Stimulated activated effector memory CD8-positive, alpha-beta T cell treated with anti-CD3 and anti-CD28 coated beads, Interleukin-12 subunit alpha, Interleukin-12 subunit beta, amount 100 ng/mL, for 72 hours (primary cell): ENCODE data around the gene APC.

Source experiments
- ATAC-seq: fragments of 150-1000 bp; cut with Tn5 transposase; 2 replicates; pipeline ENCODE4 v1.10.0; 2021
- DNase-seq, 2 donors: peaks; one replicate each; pipeline ENCODE4 v3.0.0; 2021 to 2022; ENCODE audit warnings: low spot score in 2 of 2
- H3K27ac Mint-ChIP-seq: one replicate; pipeline ENCODE4 v1.8.0; 2022; ENCODE audit warnings: mild to moderate bottlenecking, mixed read lengths
- H3K36me3 Mint-ChIP-seq: one replicate; pipeline ENCODE4 v1.8.0; 2022; ENCODE audit warnings: mild to moderate bottlenecking, mixed read lengths
- H3K4me1 Mint-ChIP-seq: one replicate; pipeline ENCODE4 v1.8.0; 2022; ENCODE audit warnings: mixed read lengths
- H3K4me3 Mint-ChIP-seq: one replicate; pipeline ENCODE4 v1.8.0; 2022; ENCODE audit warnings: mild to moderate bottlenecking, mixed read lengths
- H3K9me3 Mint-ChIP-seq: one replicate; pipeline ENCODE4 v1.8.0; 2022; ENCODE audit warnings: mixed read lengths

APC gene

GRCh38 chr5:112737070-112737462 is 619 bp upstream of the APC start:
- ATAC-seq (no peak), DNase-seq (no peak)
- Mint-ChIP-seq H3K27ac (peak overlapping the region; percentile 91), H3K4me1 (peaks cover 22% of the 10 kb centered on the region), H3K36me3 (peaks cover 11% of the 10 kb centered on the region), H3K4me3 (peak overlapping the region; percentile 97), H3K9me3 (no peaks in the 10 kb centered on the region)

DNA sequence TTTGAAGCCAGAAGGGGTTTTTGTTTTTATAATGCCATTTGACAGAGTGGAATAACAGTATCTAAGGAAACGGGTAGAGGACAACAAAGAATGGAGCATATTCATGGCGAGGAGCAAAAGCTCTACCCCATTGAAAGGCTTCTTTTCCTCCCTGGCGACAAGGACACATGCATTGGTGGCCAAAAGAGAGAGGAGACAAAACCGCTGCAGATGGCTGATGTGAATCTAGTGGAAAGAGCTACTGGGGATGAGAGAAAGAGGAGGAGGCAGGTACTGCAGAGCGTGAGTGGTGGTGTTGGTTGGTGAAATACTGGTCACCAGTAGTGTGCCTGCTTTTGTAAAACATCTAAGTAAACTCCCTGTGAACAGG is 491 bp downstream of the APC start:
- Mint-ChIP-seq H3K4me1 (peaks cover 27% of the 10 kb centered on the region), H3K9me3 (no peaks in the 10 kb centered on the region), H3K27ac (peak overlapping the region; percentile 91), H3K4me3 (peak overlapping the region; percentile 97), H3K36me3 (peaks cover 11% of the 10 kb centered on the region)
- ATAC-seq (peak; percentile 22), DNase-seq (no peak)

GRCh38 chr5:112742424-112742823 is 4.7 kb downstream of the APC start:
- peaks cover 10% of the 10 kb centered on the region for H3K36me3 Mint-ChIP-seq
- peaks cover 27% of the 10 kb centered on the region for H3K4me1 Mint-ChIP-seq
- H3K9me3 Mint-ChIP-seq: no peaks in the 10 kb centered on the region
- ATAC-seq (peak; percentile 52), DNase-seq (no peak)
- no peak overlapping the region for H3K27ac Mint-ChIP-seq
- no peak overlapping the region for H3K4me3 Mint-ChIP-seq

DNA sequence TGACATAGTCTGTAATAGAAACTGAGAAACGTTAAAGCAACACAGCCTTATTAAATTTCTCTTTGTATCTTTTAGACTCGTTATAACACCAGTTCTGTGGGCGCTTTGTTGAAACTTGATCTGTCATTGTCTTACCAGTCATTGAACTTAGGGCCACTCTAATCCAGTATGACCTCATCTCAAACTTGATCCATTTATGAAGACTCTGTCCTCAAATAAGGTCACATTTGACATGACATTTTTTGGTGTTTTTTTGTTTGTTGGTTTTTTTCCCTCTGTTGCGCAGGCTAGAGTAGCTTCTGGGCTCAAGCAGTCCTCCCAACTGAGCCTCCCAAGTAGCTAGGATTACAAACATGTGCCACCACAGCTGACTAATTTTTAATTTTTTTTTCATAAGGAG is 5.9 kb downstream of the APC start:
- H3K4me3 Mint-ChIP-seq: no peak overlapping the region
- ATAC-seq: no peak
- peaks cover 15% of the 10 kb centered on the region for H3K4me1 Mint-ChIP-seq
- H3K36me3 Mint-ChIP-seq: no peaks in the 10 kb centered on the region
- peak overlapping the region; percentile 3 for H3K27ac Mint-ChIP-seq
- H3K9me3 Mint-ChIP-seq: no peaks in the 10 kb centered on the region
- DNase-seq: no peak

- H3K9me3 Mint-ChIP-seq: no peaks in the 10 kb centered on the region
- H3K36me3 Mint-ChIP-seq: no peaks in the 10 kb centered on the region
- no peak overlapping the region for H3K4me3 Mint-ChIP-seq
- no peak for ATAC-seq
- DNase-seq: no peak
- H3K4me1 Mint-ChIP-seq: peaks cover 11% of the 10 kb centered on the region
- no peak overlapping the region for H3K27ac Mint-ChIP-seq
Measured at GRCh38 chr5:112752335-112752734, 14.7 kb downstream of the APC start.

GRCh38 chr5:112755703-112756102 is 18.0 kb downstream of the APC start:
- ATAC-seq: no peak
- DNase-seq: no peak
- Mint-ChIP-seq H3K4me1 (peaks cover 11% of the 10 kb centered on the region), H3K27ac (peak overlapping the region; percentile 1), H3K4me3 (no peak overlapping the region), H3K36me3 (peaks cover 18% of the 10 kb centered on the region), H3K9me3 (no peaks in the 10 kb centered on the region)

- no peak for DNase-seq
- H3K4me3 Mint-ChIP-seq: no peak overlapping the region
- H3K27ac Mint-ChIP-seq: no peak overlapping the region
- peaks cover 11% of the 10 kb centered on the region for H3K4me1 Mint-ChIP-seq
- ATAC-seq: peak; percentile 79
- peaks cover 25% of the 10 kb centered on the region for H3K36me3 Mint-ChIP-seq
- no peaks in the 10 kb centered on the region for H3K9me3 Mint-ChIP-seq
Measured at GRCh38 chr5:112757468-112758208, 20.0 kb downstream of the APC start.

DNA sequence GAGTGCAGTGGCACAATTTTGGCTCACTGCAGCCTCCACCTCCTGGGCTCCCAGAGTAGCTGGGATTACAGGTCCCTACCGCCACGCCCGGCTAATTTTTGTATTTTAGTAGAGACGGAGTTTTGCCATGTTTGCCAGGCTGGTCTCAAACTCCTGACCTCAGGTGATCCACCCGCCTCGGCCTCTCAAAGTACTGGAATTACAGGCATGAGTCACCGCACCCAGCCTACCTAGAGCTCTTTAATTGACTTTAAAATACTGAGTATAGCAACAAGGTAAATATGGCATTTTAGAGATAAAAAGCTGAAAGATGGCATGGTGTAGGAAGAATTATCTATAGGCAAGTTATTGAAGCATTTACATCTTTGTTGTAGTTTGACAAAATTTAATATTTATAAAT is 21.0 kb downstream of the APC start:
- no peak for ATAC-seq

GRCh38 chr5:112762113-112762810 is 24.6 kb downstream of the APC start:
- H3K4me3 Mint-ChIP-seq: no peak overlapping the region
- no peak for DNase-seq
- no peaks in the 10 kb centered on the region for H3K4me1 Mint-ChIP-seq
- ATAC-seq: no peak
- H3K27ac Mint-ChIP-seq: no peak overlapping the region
- H3K9me3 Mint-ChIP-seq: no peaks in the 10 kb centered on the region
- peaks cover 38% of the 10 kb centered on the region for H3K36me3 Mint-ChIP-seq

More for the DNA sequence above, 21.0 kb downstream of the APC start:
- Mint-ChIP-seq H3K36me3 (peaks cover 25% of the 10 kb centered on the region), H3K4me1 (peaks cover 11% of the 10 kb centered on the region), H3K9me3 (no peaks in the 10 kb centered on the region), H3K4me3 (no peak overlapping the region), H3K27ac (no peak overlapping the region)
- DNase-seq: no peak

DNA sequence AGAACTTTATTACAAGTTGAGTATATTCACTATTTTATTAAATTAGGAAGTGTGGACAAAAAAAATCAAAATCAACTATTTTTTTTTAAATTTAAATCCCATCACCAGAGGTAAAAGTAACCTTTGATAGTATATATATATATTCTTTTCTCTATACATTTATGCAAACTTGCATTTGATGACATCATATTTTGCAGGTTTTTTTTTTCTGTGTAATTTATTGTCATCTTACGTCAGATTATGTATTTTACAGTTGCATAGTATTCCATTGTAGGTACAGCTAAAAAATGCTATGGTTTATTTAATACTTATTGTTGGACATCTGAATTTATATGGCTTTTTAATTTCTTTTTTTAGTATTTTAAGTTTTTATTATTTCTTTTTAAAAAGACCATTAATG is 25.5 kb downstream of the APC start:
- Mint-ChIP-seq H3K9me3 (no peaks in the 10 kb centered on the region), H3K27ac (no peak overlapping the region), H3K4me3 (no peak overlapping the region), H3K36me3 (peaks cover 47% of the 10 kb centered on the region), H3K4me1 (no peaks in the 10 kb centered on the region)
- ATAC-seq (no peak), DNase-seq (no peak)

DNA sequence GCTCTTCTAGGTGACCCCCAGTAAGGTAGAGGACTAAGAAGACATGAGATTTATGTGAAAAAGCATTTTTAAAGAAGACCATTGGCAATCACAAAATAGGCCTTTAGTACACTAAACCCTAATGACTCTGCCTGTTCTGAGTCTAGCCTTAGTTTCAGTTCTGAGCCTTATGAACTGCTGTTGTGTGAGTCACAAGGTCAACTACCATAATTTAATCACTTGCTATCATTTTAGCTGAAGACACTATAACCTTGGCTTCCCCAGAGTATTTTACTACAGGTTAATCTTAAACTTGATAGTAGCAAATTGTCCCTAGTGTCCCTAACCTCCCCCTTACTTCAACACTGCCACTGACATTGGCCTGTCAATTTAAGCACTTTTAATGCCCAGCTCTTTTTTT is 34.4 kb downstream of the APC start:
- Mint-ChIP-seq H3K9me3 (no peaks in the 10 kb centered on the region), H3K4me3 (no peak overlapping the region), H3K36me3 (peaks cover 73% of the 10 kb centered on the region), H3K4me1 (no peaks in the 10 kb centered on the region), H3K27ac (no peak overlapping the region)
- DNase-seq (no peak), ATAC-seq (peak; percentile 93)

DNA sequence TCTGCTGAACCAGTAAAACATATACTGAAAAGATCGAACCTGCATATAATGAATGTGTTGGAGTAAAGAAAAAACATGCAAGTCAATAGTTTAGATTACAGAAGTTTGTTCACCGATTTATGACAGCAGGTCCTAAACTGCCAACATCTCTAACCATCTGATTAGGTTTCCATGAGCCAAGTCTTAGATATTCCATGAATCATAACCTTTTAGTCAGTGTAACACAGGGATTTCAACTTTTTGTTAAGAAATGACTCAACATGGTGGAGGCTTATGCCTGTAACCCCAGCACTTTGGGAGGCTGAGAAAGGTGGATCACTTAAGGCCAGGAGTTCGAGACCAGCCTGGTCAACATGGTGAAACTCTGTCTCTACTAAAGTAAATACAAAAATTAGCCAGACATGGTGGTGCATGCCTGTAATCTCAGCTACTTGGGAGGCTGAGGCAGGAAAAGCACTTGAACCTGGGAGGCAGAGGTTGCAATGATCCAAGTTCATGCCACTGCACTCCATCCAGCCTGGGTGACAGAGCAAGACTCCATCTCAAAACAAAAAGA is 38.7 kb downstream of the APC start:
- no peak overlapping the region for H3K27ac Mint-ChIP-seq
- no peaks in the 10 kb centered on the region for H3K9me3 Mint-ChIP-seq
- ATAC-seq: no peak
- peaks cover 51% of the 10 kb centered on the region for H3K36me3 Mint-ChIP-seq
- no peak overlapping the region for H3K4me3 Mint-ChIP-seq
- DNase-seq: no peak
- H3K4me1 Mint-ChIP-seq: no peaks in the 10 kb centered on the region

- ATAC-seq (no peak), DNase-seq (no peak)
- Mint-ChIP-seq H3K4me1 (no peaks in the 10 kb centered on the region), H3K36me3 (peaks cover 47% of the 10 kb centered on the region), H3K9me3 (no peaks in the 10 kb centered on the region), H3K27ac (no peak overlapping the region), H3K4me3 (no peak overlapping the region)
Measured at GRCh38 chr5:112779531-112779930, 41.8 kb downstream of the APC start.

DNA sequence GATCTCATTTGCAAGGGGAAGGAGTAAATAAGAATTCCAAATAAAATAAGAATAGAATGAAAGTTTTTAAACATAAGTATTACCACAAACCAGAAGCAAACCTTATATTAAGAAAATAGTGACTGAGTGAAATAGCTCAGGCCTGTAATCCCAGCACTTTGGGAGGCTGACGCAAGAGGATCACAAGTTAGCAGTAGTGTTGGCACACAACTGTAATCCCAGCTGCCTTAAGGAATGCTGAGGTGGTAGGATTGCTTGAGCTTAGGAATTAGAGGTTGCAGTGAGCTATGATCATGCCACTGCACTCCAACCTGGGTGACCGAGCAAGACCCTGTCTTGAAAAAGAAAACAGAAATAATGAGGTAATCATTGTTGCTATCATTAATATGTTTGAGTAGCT is 47.0 kb downstream of the APC start:
- ATAC-seq: no peak
- no peaks in the 10 kb centered on the region for H3K4me1 Mint-ChIP-seq
- no peak for DNase-seq
- peaks cover 26% of the 10 kb centered on the region for H3K36me3 Mint-ChIP-seq
- H3K27ac Mint-ChIP-seq: no peak overlapping the region
- H3K4me3 Mint-ChIP-seq: no peak overlapping the region
- no peaks in the 10 kb centered on the region for H3K9me3 Mint-ChIP-seq

GRCh38 chr5:112787261-112787660 is 49.6 kb downstream of the APC start:
- DNase-seq (no peak), ATAC-seq (no peak)
- no peak overlapping the region for H3K4me3 Mint-ChIP-seq
- no peaks in the 10 kb centered on the region for H3K4me1 Mint-ChIP-seq
- H3K36me3 Mint-ChIP-seq: peaks cover 10% of the 10 kb centered on the region
- H3K9me3 Mint-ChIP-seq: no peaks in the 10 kb centered on the region
- H3K27ac Mint-ChIP-seq: no peak overlapping the region

GRCh38 chr5:112787896-112788295 is 50.2 kb downstream of the APC start:
- peaks cover 15% of the 10 kb centered on the region for H3K36me3 Mint-ChIP-seq

More at GRCh38 chr5:112787896-112788295, 50.2 kb downstream of the APC start:
- Mint-ChIP-seq H3K27ac (no peak overlapping the region), H3K4me3 (no peak overlapping the region), H3K9me3 (no peaks in the 10 kb centered on the region), H3K4me1 (no peaks in the 10 kb centered on the region)
- ATAC-seq: no peak
- DNase-seq: no peak
